ENCODE data around the gene MUSK. TPM values are rescaled to one million over a fixed set of nuclear protein-coding genes. Genes with fewer than 3 reads are reported as not detected.

Gene MUSK
- total RNA-seq, 1 donor from 2014 or later: not detected

DNA sequence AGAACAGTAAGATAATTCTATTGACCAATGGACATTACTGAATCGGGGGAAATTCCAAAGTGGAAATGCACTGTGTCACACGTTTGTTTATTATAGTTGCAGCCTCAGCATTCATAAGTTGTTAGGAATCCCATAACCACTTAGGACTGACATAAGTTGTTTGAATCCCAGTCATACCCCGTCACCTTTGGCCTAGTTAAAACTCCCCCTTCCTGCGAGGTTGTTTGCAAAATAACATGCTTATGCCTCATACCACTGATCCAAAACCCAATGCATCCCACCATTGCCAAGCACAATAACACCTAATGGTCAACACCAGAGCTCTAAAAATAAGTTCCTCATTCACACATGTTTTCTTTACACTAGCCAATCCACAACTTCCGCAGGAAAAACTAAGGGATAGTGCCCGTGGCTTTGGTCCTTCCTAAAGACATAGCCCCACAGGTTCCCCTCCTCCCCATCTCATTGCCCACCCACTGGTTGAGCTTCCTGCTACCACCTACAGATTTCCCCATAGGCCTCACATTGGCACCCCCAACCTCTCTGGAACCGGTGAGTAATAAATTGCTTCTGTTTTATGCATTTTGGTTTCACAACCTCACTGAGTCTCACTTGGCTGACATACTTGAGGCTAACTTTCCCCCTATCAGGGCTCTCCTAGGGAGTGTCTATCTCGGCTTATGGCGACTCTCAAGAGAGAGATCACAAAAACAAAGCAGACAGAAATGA is 42.3 kb upstream of the MUSK start:
- Mint-ChIP-seq H3K27ac (ENCODE audit: unreplicated experiment) (no peak overlapping the region), H3K4me1 (ENCODE audit: low read depth, unreplicated experiment) (no peaks in the 10 kb centered on the region), H3K36me3 (ENCODE audit: unreplicated experiment) (no peaks in the 10 kb centered on the region)

DNA sequence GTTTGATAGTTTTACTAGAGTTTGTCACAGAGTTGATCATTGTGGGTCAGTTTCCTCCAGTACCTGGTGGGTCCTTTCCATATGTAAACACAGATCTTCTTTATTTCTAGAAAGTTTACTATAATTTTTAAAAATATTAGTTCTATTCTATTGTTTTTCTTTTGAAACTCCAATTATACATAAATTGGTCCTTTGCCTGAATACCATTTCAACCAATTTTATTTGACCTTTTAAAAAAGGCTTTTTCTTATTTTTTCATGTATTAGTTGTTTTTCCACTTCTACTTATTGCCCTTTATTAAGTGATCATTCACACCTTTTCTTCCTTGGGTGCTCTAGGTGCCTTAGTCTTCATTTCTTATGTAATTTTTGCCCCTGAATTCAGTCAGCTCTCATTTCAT is 33.0 kb upstream of the MUSK start:
- Mint-ChIP-seq H3K9me3 (ENCODE audit: unreplicated experiment) (no peaks in the 10 kb centered on the region), H3K4me3 (ENCODE audit: unreplicated experiment) (no peak overlapping the region), H3K36me3 (ENCODE audit: unreplicated experiment) (peaks cover 7% of the 10 kb centered on the region), H3K27ac (ENCODE audit: unreplicated experiment) (no peak overlapping the region), H3K27me3 (ENCODE audit: unreplicated experiment) (no peaks in the 10 kb centered on the region), H3K4me1 (ENCODE audit: low read depth, unreplicated experiment) (no peaks in the 10 kb centered on the region)
- TF ChIP-seq, protein P1, sequence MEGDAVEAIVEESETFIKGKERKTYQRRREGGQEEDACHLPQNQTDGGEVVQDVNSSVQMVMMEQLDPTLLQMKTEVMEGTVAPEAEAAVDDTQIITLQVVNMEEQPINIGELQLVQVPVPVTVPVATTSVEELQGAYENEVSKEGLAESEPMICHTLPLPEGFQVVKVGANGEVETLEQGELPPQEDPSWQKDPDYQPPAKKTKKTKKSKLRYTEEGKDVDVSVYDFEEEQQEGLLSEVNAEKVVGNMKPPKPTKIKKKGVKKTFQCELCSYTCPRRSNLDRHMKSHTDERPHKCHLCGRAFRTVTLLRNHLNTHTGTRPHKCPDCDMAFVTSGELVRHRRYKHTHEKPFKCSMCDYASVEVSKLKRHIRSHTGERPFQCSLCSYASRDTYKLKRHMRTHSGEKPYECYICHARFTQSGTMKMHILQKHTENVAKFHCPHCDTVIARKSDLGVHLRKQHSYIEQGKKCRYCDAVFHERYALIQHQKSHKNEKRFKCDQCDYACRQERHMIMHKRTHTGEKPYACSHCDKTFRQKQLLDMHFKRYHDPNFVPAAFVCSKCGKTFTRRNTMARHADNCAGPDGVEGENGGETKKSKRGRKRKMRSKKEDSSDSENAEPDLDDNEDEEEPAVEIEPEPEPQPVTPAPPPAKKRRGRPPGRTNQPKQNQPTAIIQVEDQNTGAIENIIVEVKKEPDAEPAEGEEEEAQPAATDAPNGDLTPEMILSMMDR (IDR thresholded peaks at IDR 0.05; ENCODE audit: partially characterized antibody, unreplicated experiment): no peak
- no peak for DNase-seq

More for the DNA sequence above, 42.3 kb upstream of the MUSK start:
- no peak overlapping the region for H3K4me3 Mint-ChIP-seq (ENCODE audit: unreplicated experiment)
- DNase-seq: no peak
- H3K9me3 Mint-ChIP-seq (ENCODE audit: unreplicated experiment): no peaks in the 10 kb centered on the region
- TF ChIP-seq, protein P1 (IDR thresholded peaks at IDR 0.05; ENCODE audit: partially characterized antibody, unreplicated experiment): no peak
- H3K27me3 Mint-ChIP-seq (ENCODE audit: unreplicated experiment): peaks cover 2% of the 10 kb centered on the region

DNA sequence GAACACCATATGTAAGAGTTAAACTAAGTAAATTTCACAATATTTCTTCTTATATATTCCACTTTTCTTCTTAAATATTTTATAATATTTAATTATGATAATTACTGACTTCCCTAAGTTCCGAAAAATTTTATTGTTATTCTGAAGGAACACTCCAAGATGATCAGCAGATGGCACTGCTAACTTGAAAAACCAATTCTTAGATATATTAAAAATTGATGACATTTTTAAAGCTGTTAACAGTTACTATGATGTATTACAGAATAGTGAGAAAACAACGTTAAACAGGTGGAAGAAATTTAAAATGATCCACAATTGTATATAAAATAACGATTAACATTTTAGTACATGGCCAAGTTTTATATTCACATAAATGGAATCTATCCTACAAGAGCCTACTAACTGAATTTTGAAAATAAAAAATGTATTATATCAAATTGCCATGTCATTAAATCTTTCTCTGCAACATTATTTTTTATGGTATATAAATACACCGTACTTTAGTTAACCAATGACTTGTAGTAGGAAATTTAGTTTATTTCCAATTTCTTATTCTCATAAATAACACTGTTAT is 30.1 kb upstream of the MUSK start:
- H3K9me3 Mint-ChIP-seq (ENCODE audit: unreplicated experiment): no peaks in the 10 kb centered on the region
- TF ChIP-seq, protein P1 (IDR thresholded peaks at IDR 0.05; ENCODE audit: partially characterized antibody, unreplicated experiment): no peak
- no peaks in the 10 kb centered on the region for H3K27me3 Mint-ChIP-seq (ENCODE audit: unreplicated experiment)
- no peaks in the 10 kb centered on the region for H3K4me1 Mint-ChIP-seq (ENCODE audit: low read depth, unreplicated experiment)
- peaks cover 7% of the 10 kb centered on the region for H3K36me3 Mint-ChIP-seq (ENCODE audit: unreplicated experiment)
- DNase-seq: no peak
- no peak overlapping the region for H3K4me3 Mint-ChIP-seq (ENCODE audit: unreplicated experiment)
- H3K27ac Mint-ChIP-seq (ENCODE audit: unreplicated experiment): no peak overlapping the region

DNA sequence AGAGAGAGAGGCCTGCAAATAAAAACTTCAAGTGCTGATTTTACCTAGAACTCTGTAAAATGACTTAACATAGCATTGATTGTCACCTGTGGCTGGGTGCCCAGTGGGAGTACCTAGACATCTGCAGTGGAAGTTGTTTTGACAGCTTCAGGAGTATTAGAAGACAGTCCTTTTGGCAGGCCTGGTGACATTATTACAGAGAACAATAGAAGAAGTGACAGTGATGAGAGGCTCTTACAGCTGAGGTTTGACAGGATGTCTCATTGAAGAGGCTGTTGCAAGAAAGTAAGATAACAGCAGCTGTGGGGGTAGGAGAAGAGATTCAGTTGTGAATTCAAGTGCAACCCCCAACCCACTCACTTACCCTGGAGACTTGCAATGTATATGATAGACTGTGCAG is 27.9 kb upstream of the MUSK start:
- no peak for DNase-seq
- Mint-ChIP-seq H3K27me3 (ENCODE audit: unreplicated experiment) (no peaks in the 10 kb centered on the region), H3K4me1 (ENCODE audit: low read depth, unreplicated experiment) (no peaks in the 10 kb centered on the region), H3K27ac (ENCODE audit: unreplicated experiment) (no peak overlapping the region), H3K9me3 (ENCODE audit: unreplicated experiment) (no peaks in the 10 kb centered on the region), H3K36me3 (ENCODE audit: unreplicated experiment) (no peaks in the 10 kb centered on the region), H3K4me3 (ENCODE audit: unreplicated experiment) (no peak overlapping the region)
- TF ChIP-seq, protein P1 (IDR thresholded peaks at IDR 0.05; ENCODE audit: partially characterized antibody, unreplicated experiment): no peak

DNA sequence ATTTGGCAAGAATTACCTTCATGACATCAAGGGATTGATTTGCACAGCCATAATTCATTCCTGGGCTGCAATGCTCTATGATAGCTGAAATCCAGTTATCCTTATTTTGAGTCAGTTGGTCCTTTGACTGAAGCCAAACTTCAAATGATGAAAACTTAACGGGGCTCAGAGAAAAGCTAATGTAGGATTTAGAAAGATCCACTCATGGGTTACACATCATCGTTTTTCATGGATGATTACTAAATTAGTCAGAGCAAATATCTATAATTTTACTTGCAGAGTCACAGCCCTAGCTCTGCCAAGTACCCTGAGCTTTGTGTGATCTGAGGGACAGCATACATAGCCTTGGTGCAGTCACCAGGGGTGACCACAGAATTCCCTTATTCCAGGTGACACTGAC is 27.3 kb upstream of the MUSK start:
- Mint-ChIP-seq H3K9me3 (ENCODE audit: unreplicated experiment) (no peaks in the 10 kb centered on the region), H3K27ac (ENCODE audit: unreplicated experiment) (no peak overlapping the region), H3K4me1 (ENCODE audit: low read depth, unreplicated experiment) (no peaks in the 10 kb centered on the region), H3K27me3 (ENCODE audit: unreplicated experiment) (no peaks in the 10 kb centered on the region), H3K36me3 (ENCODE audit: unreplicated experiment) (no peaks in the 10 kb centered on the region), H3K4me3 (ENCODE audit: unreplicated experiment) (no peak overlapping the region)
- no peak for DNase-seq
- TF ChIP-seq, protein P1 (IDR thresholded peaks at IDR 0.05; ENCODE audit: partially characterized antibody, unreplicated experiment): no peak
